ENCODE results near the gene CPOX.

Gene CPOX

DNA sequence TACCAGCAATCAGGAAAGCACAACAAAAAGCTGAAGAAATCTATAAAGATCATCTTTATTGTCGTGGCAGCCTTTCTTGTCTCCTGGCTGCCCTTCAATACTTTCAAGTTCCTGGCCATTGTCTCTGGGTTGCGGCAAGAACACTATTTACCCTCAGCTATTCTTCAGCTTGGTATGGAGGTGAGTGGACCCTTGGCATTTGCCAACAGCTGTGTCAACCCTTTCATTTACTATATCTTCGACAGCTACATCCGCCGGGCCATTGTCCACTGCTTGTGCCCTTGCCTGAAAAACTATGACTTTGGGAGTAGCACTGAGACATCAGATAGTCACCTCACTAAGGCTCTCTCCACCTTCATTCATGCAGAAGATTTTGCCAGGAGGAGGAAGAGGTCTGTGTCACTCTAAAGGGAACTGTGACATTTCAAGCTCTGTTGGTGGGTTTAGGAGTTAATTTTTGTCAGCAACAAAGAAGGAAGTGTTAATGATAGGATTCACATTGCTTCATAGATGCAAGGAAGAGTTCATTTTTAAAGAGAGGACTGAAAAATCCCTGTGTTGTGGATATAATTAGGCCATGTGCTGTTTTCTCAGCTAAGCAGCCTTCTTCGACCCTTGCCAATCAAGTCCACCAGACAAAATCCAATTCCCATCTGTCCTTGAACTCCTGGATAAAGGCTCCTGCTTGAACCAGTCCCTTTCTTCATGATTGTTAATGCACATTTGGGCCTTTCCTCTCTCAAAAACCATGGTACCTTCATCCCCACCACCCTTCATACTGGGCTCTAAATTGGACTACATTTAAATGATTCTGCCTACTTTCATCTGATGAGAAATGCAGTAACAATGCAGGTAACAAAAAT, 60.5 kb downstream of the CPOX start:
- H3K4me3 ChIP-seq (ENCODE audit: low read depth, low read length): no peak overlapping the region
- TF ChIP-seq CTCF (IDR thresholded peaks at IDR 0.05; ENCODE audit: low read depth, low read length): no peak
- DNase-seq (ENCODE audit: low read depth, low spot score): no peak
- in situ Hi-C loops (cut with HindIII; ENCODE audit: low sequenced_read_pairs): no loop called here

GRCh38 chr3:98532275-98532637, 61.2 kb downstream of the CPOX start:
- no peak for TF ChIP-seq CTCF (IDR thresholded peaks at IDR 0.05; ENCODE audit: low read depth, low read length)
- no peak overlapping the region for H3K4me3 ChIP-seq (ENCODE audit: low read depth, low read length)
- no peak for DNase-seq (ENCODE audit: low read depth, low spot score)
- in situ Hi-C loops (cut with HindIII; ENCODE audit: low sequenced_read_pairs): no loop called here

GRCh38 chr3:98531622-98532274, 61.7 kb downstream of the CPOX start, which contains the start of gene GPR15:
Gene GPR15 (plus strand): TSS chr3:98531978. CDS start chr3:98532034, 56 bp downstream.
- no peak for TF ChIP-seq CTCF (IDR thresholded peaks at IDR 0.05; ENCODE audit: low read depth, low read length)
- in situ Hi-C loops (cut with HindIII; ENCODE audit: low sequenced_read_pairs): no loop called here
- no peak for DNase-seq (ENCODE audit: low read depth, low spot score)
- H3K4me3 ChIP-seq (ENCODE audit: low read depth, low read length): no peak within 1 kb of the TSS

DNA sequence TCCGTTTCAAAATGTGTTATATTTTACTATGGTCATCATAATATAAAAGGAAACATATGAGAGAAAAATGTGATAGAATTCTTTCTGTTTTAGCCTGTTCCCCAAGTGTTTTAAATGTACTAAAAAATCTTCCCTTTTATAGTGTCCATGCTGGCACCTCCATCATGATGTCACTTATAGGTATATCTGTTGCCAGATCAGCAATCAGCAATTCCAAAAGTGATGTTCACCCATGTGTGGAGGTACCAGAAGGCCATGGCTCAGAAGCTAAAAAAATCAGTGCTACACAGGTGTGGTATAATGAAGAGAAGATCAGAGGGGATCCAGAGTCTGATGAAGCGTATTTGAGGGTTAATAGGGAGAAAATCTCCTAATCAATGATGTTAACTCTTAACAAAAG, 62.7 kb downstream of the CPOX start:
- no peak overlapping the region for H3K4me3 ChIP-seq (ENCODE audit: low read depth, low read length)
- in situ Hi-C loops (cut with HindIII; ENCODE audit: low sequenced_read_pairs): no loop called here
- TF ChIP-seq CTCF (IDR thresholded peaks at IDR 0.05; ENCODE audit: low read depth, low read length): no peak

DNA sequence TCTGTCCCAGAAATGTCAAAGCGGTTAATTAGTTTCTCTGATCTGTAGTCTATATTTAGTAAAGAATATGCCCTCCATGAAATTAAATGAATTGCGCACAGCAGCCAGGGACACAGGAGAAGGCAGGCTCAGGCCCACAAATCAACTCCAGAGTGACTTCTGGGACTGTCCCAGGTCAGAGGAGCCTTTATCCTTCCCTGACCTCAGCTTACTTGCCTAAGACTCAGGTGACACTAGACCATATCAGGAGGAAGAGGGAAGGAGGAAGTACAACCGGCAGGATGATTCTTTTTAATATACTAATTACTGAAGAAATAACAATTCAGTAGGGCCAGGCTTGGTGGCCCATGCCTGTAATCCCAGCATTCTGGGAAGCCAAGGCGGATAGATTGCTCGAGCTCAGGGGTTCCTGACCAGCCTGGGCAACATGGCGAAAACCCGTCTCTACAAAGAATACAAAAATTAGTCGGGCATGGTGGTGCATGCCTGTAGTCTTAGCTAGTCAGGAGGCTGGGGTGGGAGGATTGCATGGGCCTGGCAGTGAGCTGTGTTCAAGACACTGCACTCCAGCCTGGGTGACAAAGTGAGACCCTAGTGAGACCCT, 63.5 kb downstream of the CPOX start:
- H3K4me3 ChIP-seq (ENCODE audit: low read depth, low read length): no peak overlapping the region
- in situ Hi-C loops (cut with HindIII; ENCODE audit: low sequenced_read_pairs): no loop called here
- DNase-seq (ENCODE audit: low read depth, low spot score): no peak
- TF ChIP-seq CTCF (IDR thresholded peaks at IDR 0.05; ENCODE audit: low read depth, low read length): no peak

More for the DNA sequence above, 62.7 kb downstream of the CPOX start:
- DNase-seq (ENCODE audit: low read depth, low spot score): no peak

Data from astrocyte of the spinal cord (primary cell).